HL-60 (cell line): ENCODE results near the gene VSIG10L.
A peak's percentile ranks its signal among the peaks of the same experiment; 100 is the strongest.

ENCODE experiments used
- POLR2AphosphoS5 ChIP-seq: IDR thresholded peaks from 2 replicates; pipeline ENCODE4 v1.6.1; 2012; ENCODE audit warnings: low read depth
- SPI1 ChIP-seq: IDR thresholded peaks from 2 replicates; pipeline ENCODE4 v1.6.1; 2012; ENCODE audit warnings: low read depth, mild to moderate bottlenecking, borderline replicate concordance
- TF ChIP-seq, protein P1 (sequence below): IDR thresholded peaks from one replicate; pipeline ENCODE4 v1.5.1; 2011; ENCODE audit warnings: low read length, control low read depth, inconsistent platforms; ENCODE audit not compliant: insufficient read depth

DNA sequence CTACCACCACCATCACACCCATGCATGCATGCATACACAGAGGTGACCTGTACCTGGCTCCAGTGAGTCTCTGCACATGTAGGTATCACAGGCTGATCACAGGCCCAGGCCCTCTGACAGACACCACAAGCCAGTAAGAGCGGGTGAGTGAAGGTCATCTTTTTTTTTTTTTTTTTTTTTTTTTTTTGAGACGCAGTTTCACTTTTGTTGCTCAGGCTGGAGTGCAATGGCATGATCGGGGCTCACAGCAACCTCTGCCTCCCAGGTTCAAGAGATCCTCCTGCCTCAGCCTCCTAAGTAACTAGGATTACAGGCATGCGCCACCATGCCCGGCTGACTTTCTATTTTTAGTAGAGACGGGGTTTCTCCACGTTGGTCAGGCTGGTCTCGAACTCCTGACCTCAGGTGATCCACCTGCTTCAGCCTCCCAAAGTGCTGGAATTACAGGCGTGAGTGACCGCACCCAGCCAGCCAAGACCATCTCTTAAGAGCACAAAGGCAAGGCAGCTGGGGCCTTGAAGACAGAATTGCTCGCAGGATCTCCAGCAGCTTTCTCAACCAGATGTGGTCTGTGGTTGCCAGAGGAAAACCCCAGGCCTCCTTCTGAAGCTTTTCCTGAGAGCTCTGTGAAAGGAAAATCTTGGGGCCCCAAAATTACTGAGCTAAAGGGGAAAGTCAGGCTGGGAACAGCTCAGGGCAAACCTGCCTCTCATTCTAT lies 33.7 kb upstream of the VSIG10L start:
- TF ChIP-seq, protein P1, sequence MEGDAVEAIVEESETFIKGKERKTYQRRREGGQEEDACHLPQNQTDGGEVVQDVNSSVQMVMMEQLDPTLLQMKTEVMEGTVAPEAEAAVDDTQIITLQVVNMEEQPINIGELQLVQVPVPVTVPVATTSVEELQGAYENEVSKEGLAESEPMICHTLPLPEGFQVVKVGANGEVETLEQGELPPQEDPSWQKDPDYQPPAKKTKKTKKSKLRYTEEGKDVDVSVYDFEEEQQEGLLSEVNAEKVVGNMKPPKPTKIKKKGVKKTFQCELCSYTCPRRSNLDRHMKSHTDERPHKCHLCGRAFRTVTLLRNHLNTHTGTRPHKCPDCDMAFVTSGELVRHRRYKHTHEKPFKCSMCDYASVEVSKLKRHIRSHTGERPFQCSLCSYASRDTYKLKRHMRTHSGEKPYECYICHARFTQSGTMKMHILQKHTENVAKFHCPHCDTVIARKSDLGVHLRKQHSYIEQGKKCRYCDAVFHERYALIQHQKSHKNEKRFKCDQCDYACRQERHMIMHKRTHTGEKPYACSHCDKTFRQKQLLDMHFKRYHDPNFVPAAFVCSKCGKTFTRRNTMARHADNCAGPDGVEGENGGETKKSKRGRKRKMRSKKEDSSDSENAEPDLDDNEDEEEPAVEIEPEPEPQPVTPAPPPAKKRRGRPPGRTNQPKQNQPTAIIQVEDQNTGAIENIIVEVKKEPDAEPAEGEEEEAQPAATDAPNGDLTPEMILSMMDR: no peak
- TF ChIP-seq SPI1 (no peak), POLR2AphosphoS5 (0 out of 2 replicates have a peak, but pooled peaks have one; percentile 21)
